ENCODE data around the gene STXBP5.

DNA sequence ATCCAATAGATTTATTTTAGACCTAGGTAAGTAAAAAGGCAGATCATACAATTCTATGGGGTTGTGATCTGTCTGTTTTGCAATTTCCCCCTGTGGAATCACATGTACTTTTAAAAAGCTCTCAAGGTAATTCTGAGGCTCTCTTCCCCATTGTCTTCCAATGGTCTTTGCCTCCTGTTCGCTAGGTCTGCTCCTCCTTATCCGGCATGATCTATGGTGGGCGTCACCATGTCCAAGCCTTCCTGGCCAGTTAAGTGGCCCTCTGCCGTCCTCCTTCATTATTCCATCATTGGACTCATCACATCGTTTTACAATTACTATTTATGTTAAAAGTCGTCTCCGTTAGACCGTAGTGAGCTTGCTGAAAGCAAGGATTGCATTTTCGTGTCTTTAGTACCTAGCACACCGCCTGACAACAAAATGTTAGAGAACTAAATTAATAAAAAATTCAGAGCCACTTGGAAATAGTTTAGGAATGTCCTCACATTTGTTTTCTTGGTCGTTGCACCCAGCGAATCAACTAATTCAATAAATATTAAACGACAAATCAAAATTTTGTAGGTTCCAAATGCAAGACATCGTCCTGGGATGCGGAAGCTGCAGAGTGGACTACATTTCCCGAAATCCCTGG is 2.2 kb upstream of the STXBP5 start:
- TF ChIP-seq CTCF (conservative IDR thresholded peaks at IDR 0.05) (no peak), ZFX (IDR thresholded peaks at IDR 0.05) (no peak)
